ENCODE measurements around the gene GATM. TPM values are rescaled to one million over a fixed set of nuclear protein-coding genes. Genes with fewer than 3 reads are reported as not detected.

Gene GATM
- total and polyA plus RNA-seq, 2 of the 8 experiments (the other 6 are each of a cell fraction or from before 2014, with no cell fraction given): 10.2 to 15.1 TPM

DNA sequence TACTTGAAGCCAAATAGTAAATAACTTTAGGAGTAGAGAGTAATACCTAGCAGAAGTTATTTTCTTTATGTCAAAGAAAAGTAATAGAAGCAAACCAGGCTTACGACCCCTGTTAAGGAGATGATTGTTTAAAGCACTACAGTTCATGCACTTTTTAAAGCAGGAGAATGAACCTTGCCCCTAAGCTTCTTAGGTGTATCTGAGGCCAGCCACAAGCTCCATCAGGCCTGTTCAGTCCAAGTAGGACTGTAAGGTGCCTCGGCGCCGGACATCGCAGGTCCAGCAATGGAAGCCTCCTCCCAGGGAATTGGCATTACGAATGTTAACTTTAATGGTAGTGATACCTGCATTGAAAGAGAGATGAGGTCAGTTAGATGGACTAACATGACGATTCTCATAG lies 16.5 kb downstream of the GATM start:
- TF ChIP-seq TAF7 (optimal IDR thresholded peaks at IDR 0.05; ENCODE audit: borderline replicate concordance, low read depth, low read length) (no peak), POLR2AphosphoS5 (IDR thresholded peaks at IDR 0.05; ENCODE audit: low read depth, low read length) (no peak), NANOG (IDR thresholded peaks at IDR 0.05; ENCODE audit: insufficient read depth, low read depth, low read length, poor library complexity, severe bottlenecking) (no peak), SIN3A (conservative IDR thresholded peaks at IDR 0.05 in 1 of 2, IDR thresholded peaks at IDR 0.05 in 1 of 2; ENCODE audit: low read depth in 1 of 2, low read length in 2 of 2) (no peak), SP4 (IDR thresholded peaks at IDR 0.05; ENCODE audit: low read length) (no peak), YY1 (IDR thresholded peaks at IDR 0.05; ENCODE audit: low read depth, low read length) (no peak)
- TF ChIP-seq, protein P1, sequence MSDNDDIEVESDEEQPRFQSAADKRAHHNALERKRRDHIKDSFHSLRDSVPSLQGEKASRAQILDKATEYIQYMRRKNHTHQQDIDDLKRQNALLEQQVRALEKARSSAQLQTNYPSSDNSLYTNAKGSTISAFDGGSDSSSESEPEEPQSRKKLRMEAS (IDR thresholded peaks at IDR 0.05): no peak
- no peak overlapping the region for H2BK15ac ChIP-seq (ENCODE audit: low read length)
- H4K20me1 ChIP-seq (replicated peaks in 1 of 2; ENCODE audit: control insufficient read depth in 1 of 2, insufficient read depth in 2 of 2, low read length in 2 of 2): no peaks in the 10 kb centered on the region
- H3K9ac ChIP-seq (replicated peaks in 1 of 4; ENCODE audit: extremely low read depth in 1 of 4, low read depth in 3 of 4, low read length in 3 of 4): no peak overlapping the region
- H2BK20ac ChIP-seq (ENCODE audit: low read length): no peak overlapping the region
- WGBS, 2 experiments (ENCODE audit: extremely low coverage in 1 of 2, insufficient coverage in 1 of 2, insufficient read length in 1 of 2, insufficient replicate concordance in 2 of 2, low coverage in 1 of 2, low lambda C conversion rate in 2 of 2, missing lambda C conversion rate in 1 of 2): 93% methylated on average over 7 of the region's 7 CpGs; no CpG with 5 or more reads in 1 of the 2 experiments
- DNase-seq (ENCODE audit: low read depth in 1 of 2, low spot score in 2 of 2): no peak
- H3K14ac ChIP-seq (ENCODE audit: insufficient read length): no peak overlapping the region
- ChIA-PET CTCF (ENCODE audit: partially characterized antibody) (no interaction called here), POLR2A (ENCODE audit: partially characterized antibody) (no interaction called here)
- H2AK5ac ChIP-seq (ENCODE audit: low read depth, low read length): no peak overlapping the region
- H2BK5ac ChIP-seq (ENCODE audit: low read depth, low read length): no peak overlapping the region
- no peak overlapping the region for H4K5ac ChIP-seq (ENCODE audit: insufficient read length, low read depth, low read length)
- no peak overlapping the region for H3K27ac ChIP-seq (ENCODE audit: low read depth, low read length)
- H3K9me3 ChIP-seq (ENCODE audit: insufficient read depth in 2 of 2, low read depth in 1 of 2, low read length in 1 of 2): no peaks in the 10 kb centered on the region
- no peaks in the 10 kb centered on the region for H3K23me2 ChIP-seq (ENCODE audit: low read depth, low read length)
- H3K36me3 ChIP-seq (ENCODE audit: control insufficient read depth in 2 of 4, insufficient read depth in 4 of 4, low read length in 3 of 4): no peaks in the 10 kb centered on the region
- H3K4me3 ChIP-seq (ENCODE audit: extremely low read depth in 1 of 4, insufficient read depth in 2 of 4, low read depth in 3 of 4, low read length in 4 of 4): no peak overlapping the region
- H4K8ac ChIP-seq (ENCODE audit: extremely low read depth, insufficient read depth, low read length): no peak overlapping the region
- no peak overlapping the region for H2AFZ ChIP-seq (ENCODE audit: low read length)
- H3K23ac ChIP-seq (ENCODE audit: insufficient read length): no peak overlapping the region
- no peak overlapping the region for H4K91ac ChIP-seq (replicated peaks; ENCODE audit: insufficient read length, low read length)
- H3K79me2 ChIP-seq (ENCODE audit: control insufficient read depth in 1 of 2, insufficient read depth in 2 of 2, low read length in 2 of 2): no peaks in the 10 kb centered on the region
- H3K4ac ChIP-seq (replicated peaks; ENCODE audit: insufficient read length, low read depth, low read length): no peak overlapping the region
- H3K4me2 ChIP-seq (ENCODE audit: insufficient read depth in 1 of 2, low read depth in 2 of 2, low read length in 2 of 2): no peak overlapping the region
- no peaks in the 10 kb centered on the region for H3K4me1 ChIP-seq (replicated peaks in 1 of 4; ENCODE audit: control insufficient read depth in 3 of 4, insufficient read depth in 4 of 4, low read length in 3 of 4)
- H3K18ac ChIP-seq (ENCODE audit: extremely low read depth, low read length): no peak overlapping the region
- no peak overlapping the region for H2BK12ac ChIP-seq (ENCODE audit: low read depth, low read length)
- H3K27me3 ChIP-seq (replicated peaks in 1 of 4; ENCODE audit: control insufficient read depth in 3 of 4, extremely low read depth in 1 of 4, insufficient read depth in 3 of 4, low read length in 3 of 4): no peaks in the 10 kb centered on the region
- no peaks in the 10 kb centered on the region for H3K79me1 ChIP-seq (ENCODE audit: low read depth, low read length)
- FAIRE-seq: no peak
- H3K56ac ChIP-seq (replicated peaks; ENCODE audit: insufficient read length, low read depth, low read length): no peak overlapping the region
- no peak overlapping the region for H2BK120ac ChIP-seq (replicated peaks; ENCODE audit: low read depth, low read length)

Data from H1 (cell line).